HUDEP-2 (cell line): ENCODE data around the gene STK16.
A peak's percentile ranks its signal among the peaks of the same experiment; 100 is the strongest.

Source experiments
- DNase-seq, 76 experiments: peaks; one replicate each; lab custom pipeline; 2025; ENCODE audit not compliant: unreplicated experiment in 76 of 76; lab: John Stamatoyannopoulos, UW

STK16 gene

GRCh38 chr2:219266886-219267285, 21.6 kb downstream of the STK16 start:
- peak in 1 of 76 experiments; percentile 13 for DNase-seq

GRCh38 chr2:219268294-219268693, 23.0 kb downstream of the STK16 start:
- DNase-seq = no peak

GRCh38 chr2:219269362-219270054, 24.2 kb downstream of the STK16 start:
- DNase-seq = peak in 1 of 76 experiments; percentile 20

GRCh38 chr2:219270055-219270372, 24.7 kb downstream of the STK16 start:
- no peak for DNase-seq

GRCh38 chr2:219271021-219271420, 25.7 kb downstream of the STK16 start:
- DNase-seq = no peak

GRCh38 chr2:219272356-219272755, 27.1 kb downstream of the STK16 start:
- DNase-seq = no peak

GRCh38 chr2:219272995-219273394, 27.7 kb downstream of the STK16 start:
- peak in 13 of 76 experiments; percentile 10 to 51 (median 23) for DNase-seq

- no peak for DNase-seq
Observed at GRCh38 chr2:219273937-219274336, 28.7 kb downstream of the STK16 start.

GRCh38 chr2:219274361-219274921, 29.2 kb downstream of the STK16 start:
- no peak for DNase-seq

GRCh38 chr2:219277703-219278654, 32.7 kb downstream of the STK16 start:
- DNase-seq = peak in 64 of 76 experiments; percentile 4 to 76 (median 48)

GRCh38 chr2:219278655-219279150, 33.4 kb downstream of the STK16 start:
- no peak for DNase-seq

GRCh38 chr2:219279151-219279915, 34.1 kb downstream of the STK16 start, which contains the start of gene DNAJB2:
Gene DNAJB2 (plus strand): TSS chr2:219279366. CDS start chr2:219279834, 468 bp downstream.
- DNase-seq = peak in 75 of 76 experiments; percentile 80 to 100 (median 99)

GRCh38 chr2:219279916-219280516, 34.7 kb downstream of the STK16 start:
- DNase-seq = peak in 14 of 76 experiments; percentile 9 to 57 (median 40)

- DNase-seq = no peak
Observed at GRCh38 chr2:219280651-219281050, 35.4 kb downstream of the STK16 start.

GRCh38 chr2:219281588-219281987, 36.3 kb downstream of the STK16 start:
- no peak for DNase-seq

- DNase-seq = no peak
Observed at GRCh38 chr2:219282375-219282774, 37.1 kb downstream of the STK16 start.

GRCh38 chr2:219282943-219283581, 37.8 kb downstream of the STK16 start:
- DNase-seq = no peak

GRCh38 chr2:219284501-219285372, 39.5 kb downstream of the STK16 start:
- DNase-seq = no peak

GRCh38 chr2:219285373-219285735, 40.1 kb downstream of the STK16 start:
- DNase-seq = no peak
